ENCODE data around the gene BOK.
A peak's percentile ranks its signal among the peaks of the same experiment; 100 is the strongest.
"Not testable (repeated sequence)": the region's sequence is repeated elsewhere in the genome, so short reads cannot be mapped to it uniquely, and the experiment has no call there.

Gene BOK

DNA sequence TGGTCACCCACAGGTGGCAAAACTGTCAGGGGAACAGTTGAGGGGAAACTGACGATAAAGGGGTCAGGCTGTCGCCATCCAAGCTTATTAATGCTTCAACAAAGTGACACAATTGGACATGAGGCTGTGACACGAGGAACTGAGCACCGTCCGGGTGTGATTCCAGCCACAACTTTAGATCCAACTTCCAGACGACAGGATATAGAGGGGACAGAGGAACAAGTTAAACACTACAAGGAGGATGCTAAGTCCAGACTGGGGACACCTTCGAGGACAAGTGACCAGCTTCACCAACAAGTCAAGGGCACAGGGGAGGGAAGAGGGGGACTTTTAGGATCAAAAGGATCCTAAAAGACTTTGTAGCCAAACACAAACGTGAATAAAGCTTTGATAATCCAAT is 23.8 kb downstream of the BOK start:
- Histone ChIP-seq H3K36me3 (ENCODE audit: control insufficient read depth in 5 of 5, insufficient read depth in 5 of 5, low read length in 5 of 5) (peaks cover 7 to 36% (median 25%) of the 10 kb centered on the region in 5 donors), H3K9me3 (ENCODE audit: control insufficient read depth in 5 of 5, low read length in 5 of 5) (peaks cover 8 to 23% (median 17%) of the 10 kb centered on the region in 5 donors)

DNA sequence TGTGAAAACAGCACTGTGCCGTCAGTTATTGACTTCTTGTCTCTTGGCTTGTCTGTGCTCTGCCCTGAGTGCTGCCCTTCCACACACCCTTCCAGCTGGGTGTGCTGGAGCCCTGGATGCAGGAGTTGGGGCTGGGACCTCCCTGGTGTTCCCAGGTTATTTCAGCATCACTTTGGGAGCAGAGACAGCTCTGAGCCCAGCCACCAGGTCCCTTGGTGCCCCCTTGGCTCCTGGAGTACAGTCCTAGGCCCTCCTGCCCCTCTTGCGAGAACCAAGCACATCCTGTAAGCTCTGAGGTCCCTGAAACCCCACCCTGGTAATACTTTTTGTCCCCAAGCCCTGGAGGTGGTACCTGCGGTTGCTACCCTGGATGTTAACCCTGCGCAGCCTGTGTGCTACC is 24.3 kb downstream of the BOK start:
- H3K27ac ChIP-seq (ENCODE audit: low read depth, low read length), result no peak overlapping the region
- H3K9ac ChIP-seq (ENCODE audit: low read length in 5 of 5), result no peak overlapping the region
- no peak overlapping the region for H3K4me3 ChIP-seq (ENCODE audit: low read depth in 1 of 5, low read length in 5 of 5)
- peaks cover 2 to 11% (median 9%) of the 10 kb centered on the region in 5 donors for H3K4me1 ChIP-seq (ENCODE audit: control insufficient read depth in 5 of 5, insufficient read depth in 5 of 5, low read length in 5 of 5)
- peaks cover 10 to 23% (median 18%) of the 10 kb centered on the region in 5 donors for H3K9me3 ChIP-seq (ENCODE audit: control insufficient read depth in 5 of 5, low read length in 5 of 5)
- peaks cover 7 to 36% (median 25%) of the 10 kb centered on the region in 5 donors for H3K36me3 ChIP-seq (ENCODE audit: control insufficient read depth in 5 of 5, insufficient read depth in 5 of 5, low read length in 5 of 5)
- H3K27me3 ChIP-seq (ENCODE audit: control insufficient read depth in 5 of 5, insufficient read depth in 4 of 5, low read length in 5 of 5), result no peaks in the 10 kb centered on the region

More for the DNA sequence above, 23.8 kb downstream of the BOK start:
- H3K27ac ChIP-seq (ENCODE audit: low read depth, low read length), result no peak overlapping the region
- H3K27me3 ChIP-seq (ENCODE audit: control insufficient read depth in 5 of 5, insufficient read depth in 4 of 5, low read length in 5 of 5), result no peaks in the 10 kb centered on the region
- peaks cover 3 to 16% (median 13%) of the 10 kb centered on the region in 5 donors for H3K4me1 ChIP-seq (ENCODE audit: control insufficient read depth in 5 of 5, insufficient read depth in 5 of 5, low read length in 5 of 5)
- H3K9ac ChIP-seq (ENCODE audit: low read length in 5 of 5), result no peak overlapping the region
- no peak overlapping the region for H3K4me3 ChIP-seq (ENCODE audit: low read depth in 1 of 5, low read length in 5 of 5)

DNA sequence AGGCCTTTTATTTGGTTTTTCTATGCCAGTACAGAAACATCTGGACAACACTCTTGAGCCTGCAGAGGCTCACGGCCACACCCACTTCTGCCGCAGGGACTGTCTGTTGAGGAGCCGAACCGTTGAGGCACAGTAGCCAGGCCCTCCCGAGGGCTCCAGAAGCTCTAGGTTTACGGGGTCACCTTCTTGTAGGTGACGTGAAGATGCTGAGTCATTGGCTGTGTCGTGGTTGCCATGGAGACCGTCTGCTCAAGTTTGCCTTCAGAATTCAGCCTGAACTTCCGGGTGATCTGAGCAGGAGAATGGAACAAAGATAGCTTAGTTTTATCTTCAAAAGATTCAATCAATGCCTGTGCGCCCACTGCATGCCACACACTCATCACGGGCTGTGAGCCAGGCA is 25.9 kb downstream of the BOK start:
- Histone ChIP-seq H3K4me1 (ENCODE audit: control insufficient read depth in 5 of 5, insufficient read depth in 5 of 5, low read length in 5 of 5) (no peaks in the 10 kb centered on the region), H3K36me3 (ENCODE audit: control insufficient read depth in 5 of 5, insufficient read depth in 5 of 5, low read length in 5 of 5) (peaks cover 14 to 37% (median 28%) of the 10 kb centered on the region in 5 donors), H3K4me3 (ENCODE audit: low read depth in 1 of 5, low read length in 5 of 5) (no peak overlapping the region), H3K27ac (ENCODE audit: low read depth, low read length) (no peak overlapping the region), H3K27me3 (ENCODE audit: control insufficient read depth in 5 of 5, insufficient read depth in 4 of 5, low read length in 5 of 5) (no peaks in the 10 kb centered on the region), H3K9ac (ENCODE audit: low read length in 5 of 5) (no peak overlapping the region), H3K9me3 (ENCODE audit: control insufficient read depth in 5 of 5, low read length in 5 of 5) (peaks cover 10 to 26% (median 20%) of the 10 kb centered on the region in 5 donors)

DNA sequence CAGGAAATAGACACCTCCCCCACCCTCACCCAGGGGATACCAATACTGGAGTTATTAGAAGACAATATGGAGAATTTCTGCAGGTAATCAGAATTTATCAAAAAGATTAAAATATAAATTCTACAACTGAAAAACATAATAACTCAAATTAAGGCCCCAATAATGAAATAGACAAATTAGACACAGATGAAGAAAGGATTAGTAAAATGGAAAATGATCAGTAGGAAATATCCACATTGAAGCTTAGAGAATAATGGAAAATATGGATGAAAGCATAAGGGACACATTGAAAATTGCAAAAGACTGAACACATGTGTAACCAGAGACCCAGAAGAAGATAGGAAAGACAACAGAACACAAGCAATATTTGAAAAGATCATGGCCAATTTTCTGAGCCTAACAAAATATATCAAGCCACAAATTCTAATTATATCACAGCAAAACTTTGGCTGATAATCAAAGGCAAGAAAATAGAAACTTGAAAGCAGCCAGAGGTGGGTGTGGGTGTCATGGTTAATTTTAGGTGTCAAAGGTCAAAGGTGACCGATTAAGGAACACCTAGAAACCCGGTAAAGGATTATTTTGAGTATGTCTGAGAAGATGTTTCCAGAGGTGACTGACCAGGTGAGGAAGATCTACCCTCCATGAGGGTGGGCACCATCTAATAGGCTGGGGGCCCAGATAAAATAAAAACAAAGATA is 28.2 kb downstream of the BOK start:
- H3K4me3 ChIP-seq (ENCODE audit: low read depth in 1 of 5, low read length in 5 of 5), result peak overlapping the region in 2 of 5 donors; percentile 1 to 40
- H3K36me3 ChIP-seq (ENCODE audit: control insufficient read depth in 5 of 5, insufficient read depth in 5 of 5, low read length in 5 of 5), result peaks cover 14 to 57% (median 35%) of the 10 kb centered on the region in 5 donors

DNA sequence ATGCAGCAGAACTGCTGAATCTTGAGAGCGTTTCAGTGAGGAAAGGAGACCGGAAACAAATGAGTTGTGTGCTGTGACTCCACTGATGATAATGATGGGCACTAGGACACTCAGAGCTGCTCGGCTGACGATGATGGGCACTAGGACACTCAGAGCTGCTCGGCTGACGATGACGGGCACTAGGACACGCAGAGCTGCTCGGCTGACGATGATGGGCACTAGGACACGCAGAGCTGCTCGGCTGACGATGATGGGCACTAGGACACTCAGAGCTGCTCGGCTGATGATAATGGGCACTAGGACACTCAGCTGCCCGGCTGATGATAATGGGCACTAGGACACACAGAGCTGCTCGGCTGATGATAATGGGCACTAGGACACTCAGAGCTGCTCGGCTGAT is 31.3 kb downstream of the BOK start:
- not testable (repeated sequence) for H3K27me3 ChIP-seq (ENCODE audit: control insufficient read depth in 5 of 5, insufficient read depth in 4 of 5, low read length in 5 of 5); H3K27ac ChIP-seq (ENCODE audit: low read depth, low read length); H3K4me1 ChIP-seq (ENCODE audit: control insufficient read depth in 5 of 5, insufficient read depth in 5 of 5, low read length in 5 of 5); H3K4me3 ChIP-seq (ENCODE audit: low read depth in 1 of 5, low read length in 5 of 5); H3K9ac ChIP-seq (ENCODE audit: low read length in 5 of 5)
- Histone ChIP-seq H3K9me3 (ENCODE audit: control insufficient read depth in 5 of 5, low read length in 5 of 5) (peaks cover 10 to 25% (median 18%) of the 10 kb centered on the region in 5 donors), H3K36me3 (ENCODE audit: control insufficient read depth in 5 of 5, insufficient read depth in 5 of 5, low read length in 5 of 5) (peaks cover 10 to 58% (median 29%) of the 10 kb centered on the region in 5 donors)

More for the DNA sequence above, 28.2 kb downstream of the BOK start:
- H3K9ac ChIP-seq (ENCODE audit: low read length in 5 of 5), result no peak overlapping the region
- no peaks in the 10 kb centered on the region for H3K27me3 ChIP-seq (ENCODE audit: control insufficient read depth in 5 of 5, insufficient read depth in 4 of 5, low read length in 5 of 5)
- H3K9me3 ChIP-seq (ENCODE audit: control insufficient read depth in 5 of 5, low read length in 5 of 5), result peaks cover 10 to 26% (median 20%) of the 10 kb centered on the region in 5 donors
- no peak overlapping the region for H3K27ac ChIP-seq (ENCODE audit: low read depth, low read length)
- no peaks in the 10 kb centered on the region for H3K4me1 ChIP-seq (ENCODE audit: control insufficient read depth in 5 of 5, insufficient read depth in 5 of 5, low read length in 5 of 5)

DNA sequence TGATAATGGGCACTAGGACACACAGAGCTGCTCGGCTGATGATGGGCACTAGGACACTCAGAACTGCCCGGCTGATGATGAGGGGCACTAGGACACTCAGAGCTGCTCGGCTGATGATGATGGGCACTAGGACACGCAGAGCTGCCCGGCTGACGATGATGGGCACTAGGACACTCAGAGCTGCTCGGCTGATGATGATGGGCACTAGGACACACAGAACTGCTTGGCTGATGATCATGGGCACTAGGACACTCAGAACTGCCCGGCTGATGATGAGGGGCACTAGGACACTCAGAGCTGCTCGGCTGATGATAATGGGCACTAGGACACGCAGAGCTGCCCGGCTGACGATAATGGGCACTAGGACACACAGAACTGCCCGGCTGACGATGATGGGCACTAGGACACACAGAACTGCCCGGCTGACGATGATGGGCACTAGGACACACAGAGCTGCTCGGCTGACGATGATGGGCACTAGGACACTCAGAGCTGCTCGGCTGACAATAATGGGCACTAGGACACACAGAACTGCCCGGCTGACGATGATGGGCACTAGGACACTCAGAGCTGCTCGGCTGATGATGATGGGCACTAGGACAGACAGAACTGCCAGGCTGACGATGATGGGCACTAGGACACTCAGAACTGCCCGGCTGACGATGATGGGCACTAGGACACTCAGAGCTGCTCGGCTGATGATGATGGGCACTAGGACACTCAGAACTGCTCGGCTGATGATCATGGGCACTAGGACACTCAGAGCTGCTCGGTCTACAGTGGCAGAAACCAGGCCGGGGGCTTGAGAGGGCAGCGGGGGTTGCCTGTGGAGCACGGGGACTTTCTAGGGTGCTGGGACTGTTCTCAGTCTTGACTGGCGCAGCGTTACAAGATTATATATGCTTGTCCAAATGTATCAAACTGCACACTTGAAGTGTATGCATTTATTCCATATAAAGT is 32.2 kb downstream of the BOK start:
- Histone ChIP-seq H3K36me3 (ENCODE audit: control insufficient read depth in 5 of 5, insufficient read depth in 5 of 5, low read length in 5 of 5) (peaks cover 10 to 63% (median 35%) of the 10 kb centered on the region in 5 donors), H3K9me3 (ENCODE audit: control insufficient read depth in 5 of 5, low read length in 5 of 5) (peaks cover 10 to 20% (median 14%) of the 10 kb centered on the region in 5 donors)
- H3K4me1 ChIP-seq (ENCODE audit: control insufficient read depth in 5 of 5, insufficient read depth in 5 of 5, low read length in 5 of 5); H3K27me3 ChIP-seq (ENCODE audit: control insufficient read depth in 5 of 5, insufficient read depth in 4 of 5, low read length in 5 of 5); H3K27ac ChIP-seq (ENCODE audit: low read depth, low read length); H3K9ac ChIP-seq (ENCODE audit: low read length in 5 of 5); H3K4me3 ChIP-seq (ENCODE audit: low read depth in 1 of 5, low read length in 5 of 5): not testable (repeated sequence)

DNA sequence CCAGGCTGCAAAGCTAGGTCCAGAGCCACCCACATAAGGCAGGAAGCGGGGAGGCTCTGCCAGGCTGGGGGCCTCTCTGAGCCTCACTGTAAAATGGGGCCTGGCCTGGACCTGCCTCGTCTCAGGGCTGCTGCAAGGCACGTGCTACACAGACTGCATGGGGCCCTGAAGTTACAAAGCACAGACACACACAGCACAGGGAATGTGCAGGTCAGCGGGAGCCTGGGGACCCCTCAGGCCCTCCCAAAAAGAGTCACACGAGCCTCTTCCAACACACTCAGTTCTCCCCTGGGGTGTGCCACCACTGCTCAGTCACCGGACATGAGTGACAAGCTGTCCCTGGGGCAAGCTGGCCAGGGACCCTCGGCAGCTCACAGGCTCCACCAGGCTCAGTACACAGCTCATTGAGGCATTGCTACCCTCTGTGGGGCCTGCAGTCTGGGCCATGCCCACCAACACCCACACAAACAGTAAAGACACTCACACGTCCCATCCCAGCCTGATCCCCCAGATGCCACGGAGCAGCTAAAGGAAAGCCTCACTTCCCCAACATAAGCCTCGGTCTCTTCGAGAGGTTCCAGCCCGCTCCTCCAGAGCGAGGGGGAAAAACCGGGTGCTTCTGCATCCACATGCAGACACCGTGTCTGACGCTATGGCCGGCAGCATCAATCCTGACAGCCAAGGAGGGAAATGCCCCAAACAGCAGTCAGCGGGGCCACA is 33.7 kb downstream of the BOK start:
- peaks cover 6 to 67% (median 37%) of the 10 kb centered on the region in 5 donors for H3K36me3 ChIP-seq (ENCODE audit: control insufficient read depth in 5 of 5, insufficient read depth in 5 of 5, low read length in 5 of 5)
- no peak overlapping the region for H3K9ac ChIP-seq (ENCODE audit: low read length in 5 of 5)
- no peaks in the 10 kb centered on the region for H3K4me1 ChIP-seq (ENCODE audit: control insufficient read depth in 5 of 5, insufficient read depth in 5 of 5, low read length in 5 of 5)
- peaks cover under 1 to 8% (median 3%) of the 10 kb centered on the region in 5 donors for H3K9me3 ChIP-seq (ENCODE audit: control insufficient read depth in 5 of 5, low read length in 5 of 5)
- H3K27me3 ChIP-seq (ENCODE audit: control insufficient read depth in 5 of 5, insufficient read depth in 4 of 5, low read length in 5 of 5), result no peaks in the 10 kb centered on the region
- no peak overlapping the region for H3K4me3 ChIP-seq (ENCODE audit: low read depth in 1 of 5, low read length in 5 of 5)
- H3K27ac ChIP-seq (ENCODE audit: low read depth, low read length), result no peak overlapping the region

DNA sequence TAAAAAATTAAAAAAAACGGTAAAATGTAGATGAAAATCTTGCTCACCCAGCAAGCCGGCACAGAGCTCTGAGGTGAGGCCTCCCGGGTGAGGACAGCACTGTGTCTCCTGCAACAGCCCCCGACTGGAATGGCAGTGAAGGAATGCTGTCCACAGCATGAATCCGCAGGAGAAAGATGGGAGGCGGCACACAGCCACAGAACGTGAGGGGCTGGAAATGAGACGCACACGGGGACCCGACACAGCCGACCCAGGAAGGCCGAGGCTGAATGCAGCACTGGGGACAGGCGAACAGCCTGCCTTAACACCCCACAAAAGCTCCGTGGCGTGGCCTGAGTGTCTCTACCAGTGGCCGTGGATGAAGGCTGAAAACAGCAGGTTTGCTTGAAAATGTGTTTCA is 34.7 kb downstream of the BOK start:
- H3K36me3 ChIP-seq (ENCODE audit: control insufficient read depth in 5 of 5, insufficient read depth in 5 of 5, low read length in 5 of 5), result peaks cover 4 to 71% (median 41%) of the 10 kb centered on the region in 5 donors
- peaks cover 0 to 4% (median 0%) of the 10 kb centered on the region in 5 donors for H3K4me1 ChIP-seq (ENCODE audit: control insufficient read depth in 5 of 5, insufficient read depth in 5 of 5, low read length in 5 of 5)
- no peaks in the 10 kb centered on the region for H3K27me3 ChIP-seq (ENCODE audit: control insufficient read depth in 5 of 5, insufficient read depth in 4 of 5, low read length in 5 of 5)
- no peak overlapping the region for H3K4me3 ChIP-seq (ENCODE audit: low read depth in 1 of 5, low read length in 5 of 5)
- no peak overlapping the region for H3K27ac ChIP-seq (ENCODE audit: low read depth, low read length)
- H3K9ac ChIP-seq (ENCODE audit: low read length in 5 of 5), result no peak overlapping the region
- H3K9me3 ChIP-seq (ENCODE audit: control insufficient read depth in 5 of 5, low read length in 5 of 5), result peaks cover 0 to 3% (median 0%) of the 10 kb centered on the region in 5 donors

DNA sequence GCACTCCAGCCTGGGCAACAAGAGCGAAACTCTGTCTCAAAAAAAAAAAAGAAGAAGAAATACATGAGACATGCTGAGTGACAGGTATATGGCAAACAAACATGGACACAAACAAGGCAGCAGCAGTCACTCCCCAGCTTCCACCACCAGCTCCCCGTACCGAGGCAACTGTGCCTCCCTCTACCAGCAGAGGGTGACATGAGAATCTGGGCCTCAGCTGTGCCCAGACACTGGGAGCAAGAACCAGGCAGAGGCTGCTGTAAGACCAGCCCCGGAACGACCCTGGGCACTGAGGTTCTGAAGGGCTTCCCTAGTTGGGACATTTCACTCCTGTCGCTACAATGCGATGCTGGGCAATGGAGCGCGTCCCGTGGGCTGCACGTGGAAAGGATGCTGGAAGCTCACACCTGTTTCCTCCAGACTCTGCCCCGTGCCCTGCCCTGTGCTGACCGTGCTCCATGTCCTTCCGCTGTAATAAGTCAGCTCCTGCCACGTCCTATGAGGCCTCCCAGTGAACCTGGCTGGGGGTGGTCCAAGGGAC is 37.1 kb downstream of the BOK start:
- Histone ChIP-seq H3K4me3 (ENCODE audit: low read depth in 1 of 5, low read length in 5 of 5) (no peak overlapping the region), H3K36me3 (ENCODE audit: control insufficient read depth in 5 of 5, insufficient read depth in 5 of 5, low read length in 5 of 5) (peaks cover 0 to 74% (median 42%) of the 10 kb centered on the region in 5 donors), H3K9me3 (ENCODE audit: control insufficient read depth in 5 of 5, low read length in 5 of 5) (no peaks in the 10 kb centered on the region), H3K4me1 (ENCODE audit: control insufficient read depth in 5 of 5, insufficient read depth in 5 of 5, low read length in 5 of 5) (peaks cover 0 to 5% (median 0%) of the 10 kb centered on the region in 5 donors), H3K27me3 (ENCODE audit: control insufficient read depth in 5 of 5, insufficient read depth in 4 of 5, low read length in 5 of 5) (no peaks in the 10 kb centered on the region), H3K9ac (ENCODE audit: low read length in 5 of 5) (no peak overlapping the region), H3K27ac (ENCODE audit: low read depth, low read length) (no peak overlapping the region)

All from subcutaneous abdominal adipose tissue (tissue), 5 donors.